ENCODE results near the gene UNC45B.

- TF ChIP-seq CTCF (IDR thresholded peaks at IDR 0.05) (no peak), POLR2A (IDR thresholded peaks at IDR 0.05) (no peak)
Measured at GRCh38 chr17:35184274-35184673, 36.7 kb downstream of the UNC45B start.

All from Peyer's patch (tissue), 4 donors.